ENCODE data around the gene BMPR1B. TPM values are rescaled to one million over a fixed set of nuclear protein-coding genes. Genes with fewer than 3 reads are reported as not detected.

The BMPR1B gene
- total RNA-seq: 10 to 100 TPM; 28.6 to 59.8 TPM

- DNase-seq (ENCODE audit: low spot score): peak; percentile 14
- Histone ChIP-seq H3K27me3 (replicated peaks; ENCODE audit: insufficient read depth) (no peaks in the 10 kb centered on the region), H3K36me3 (no peaks in the 10 kb centered on the region), H3K4me1 (replicated peaks) (no peaks in the 10 kb centered on the region), H3K27ac (peak within 1 kb of the TSS; percentile 91 to 96), H3K4me3 (peak within 1 kb of the TSS; percentile 48 to 66), H3K9me3 (no peaks in the 10 kb centered on the region)
- WGBS: 4% methylated on average over 77 of the region's 77 CpGs
- intact Hi-C loops (cut with DNase I): no loop called here
- TF ChIP-seq POLR2A (IDR thresholded peaks at IDR 0.05): no peak
- TF ChIP-seq POLR2AphosphoS5 (IDR thresholded peaks at IDR 0.05): peak; percentile 17
Measured at GRCh38 chr4:94757192-94758140, at the start of gene BMPR1B. BMPR1B (plus strand) TSS chr4:94757955; CDS start chr4:95104425, 346,470 bp downstream.

GRCh38 chr4:94711635-94712034 lies 46.1 kb upstream of the BMPR1B start:
- WGBS: 74% methylated on average over 5 of the region's 5 CpGs
- no peaks in the 10 kb centered on the region for H3K27me3 ChIP-seq (replicated peaks; ENCODE audit: insufficient read depth)
- no peak for TF ChIP-seq POLR2A (IDR thresholded peaks at IDR 0.05)
- TF ChIP-seq, protein P1, sequence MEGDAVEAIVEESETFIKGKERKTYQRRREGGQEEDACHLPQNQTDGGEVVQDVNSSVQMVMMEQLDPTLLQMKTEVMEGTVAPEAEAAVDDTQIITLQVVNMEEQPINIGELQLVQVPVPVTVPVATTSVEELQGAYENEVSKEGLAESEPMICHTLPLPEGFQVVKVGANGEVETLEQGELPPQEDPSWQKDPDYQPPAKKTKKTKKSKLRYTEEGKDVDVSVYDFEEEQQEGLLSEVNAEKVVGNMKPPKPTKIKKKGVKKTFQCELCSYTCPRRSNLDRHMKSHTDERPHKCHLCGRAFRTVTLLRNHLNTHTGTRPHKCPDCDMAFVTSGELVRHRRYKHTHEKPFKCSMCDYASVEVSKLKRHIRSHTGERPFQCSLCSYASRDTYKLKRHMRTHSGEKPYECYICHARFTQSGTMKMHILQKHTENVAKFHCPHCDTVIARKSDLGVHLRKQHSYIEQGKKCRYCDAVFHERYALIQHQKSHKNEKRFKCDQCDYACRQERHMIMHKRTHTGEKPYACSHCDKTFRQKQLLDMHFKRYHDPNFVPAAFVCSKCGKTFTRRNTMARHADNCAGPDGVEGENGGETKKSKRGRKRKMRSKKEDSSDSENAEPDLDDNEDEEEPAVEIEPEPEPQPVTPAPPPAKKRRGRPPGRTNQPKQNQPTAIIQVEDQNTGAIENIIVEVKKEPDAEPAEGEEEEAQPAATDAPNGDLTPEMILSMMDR (IDR thresholded peaks at IDR 0.05): no peak
- TF ChIP-seq POLR2AphosphoS5 (IDR thresholded peaks at IDR 0.05): no peak
- DNase-seq (ENCODE audit: low spot score): no peak
- H3K9me3 ChIP-seq: no peaks in the 10 kb centered on the region
- intact Hi-C loops (cut with DNase I): no loop called here
- no peaks in the 10 kb centered on the region for H3K36me3 ChIP-seq
- no peak overlapping the region for H3K4me3 ChIP-seq
- no peak overlapping the region for H3K27ac ChIP-seq
- H3K4me1 ChIP-seq (replicated peaks): no peaks in the 10 kb centered on the region

GRCh38 chr4:94714365-94715160 lies 43.2 kb upstream of the BMPR1B start:
- no peak overlapping the region for H3K4me3 ChIP-seq
- no peak for DNase-seq (ENCODE audit: low spot score)
- 64% methylated on average over 5 of the region's 5 CpGs for WGBS
- intact Hi-C loops (cut with DNase I): no loop called here
- no peaks in the 10 kb centered on the region for H3K4me1 ChIP-seq (replicated peaks)
- H3K36me3 ChIP-seq: no peaks in the 10 kb centered on the region
- no peaks in the 10 kb centered on the region for H3K27me3 ChIP-seq (replicated peaks; ENCODE audit: insufficient read depth)
- TF ChIP-seq, protein P1 (IDR thresholded peaks at IDR 0.05): no peak
- TF ChIP-seq POLR2AphosphoS5 (IDR thresholded peaks at IDR 0.05): no peak
- TF ChIP-seq POLR2A (IDR thresholded peaks at IDR 0.05): no peak
- no peaks in the 10 kb centered on the region for H3K9me3 ChIP-seq
- H3K27ac ChIP-seq: peak overlapping the region in 1 of 2 donors; percentile 17

DNA sequence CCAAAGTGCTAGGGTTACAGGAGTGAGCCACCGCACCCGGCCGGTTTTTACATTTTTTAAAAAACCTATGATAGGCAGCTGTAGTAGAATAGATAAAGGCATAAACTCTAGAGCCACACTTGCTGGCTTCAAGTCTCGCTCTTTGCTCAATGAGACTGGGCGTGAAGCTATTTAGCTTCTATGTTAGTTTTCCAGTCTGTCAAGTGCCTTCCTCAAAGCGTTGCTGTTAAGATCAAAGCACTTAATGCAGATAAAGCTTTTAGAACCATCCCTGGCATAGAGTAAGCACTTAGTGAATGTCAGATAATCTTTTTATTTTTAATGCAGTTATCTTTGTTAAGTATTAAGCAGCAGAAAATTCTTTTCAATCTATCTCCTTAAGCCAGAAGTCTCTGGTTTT lies 42.0 kb upstream of the BMPR1B start:
- no peak for TF ChIP-seq POLR2A (IDR thresholded peaks at IDR 0.05)
- TF ChIP-seq, protein P1 (IDR thresholded peaks at IDR 0.05): no peak
- no peak for TF ChIP-seq POLR2AphosphoS5 (IDR thresholded peaks at IDR 0.05)
- no peak overlapping the region for H3K27ac ChIP-seq
- no peaks in the 10 kb centered on the region for H3K9me3 ChIP-seq
- intact Hi-C loops (cut with DNase I): no loop called here
- H3K4me1 ChIP-seq (replicated peaks): no peaks in the 10 kb centered on the region
- no peak for DNase-seq (ENCODE audit: low spot score)
- H3K27me3 ChIP-seq (replicated peaks; ENCODE audit: insufficient read depth): no peaks in the 10 kb centered on the region
- WGBS: 90% methylated on average over 6 of the region's 6 CpGs
- no peaks in the 10 kb centered on the region for H3K36me3 ChIP-seq
- H3K4me3 ChIP-seq: no peak overlapping the region

GRCh38 chr4:94721310-94721709 lies 36.4 kb upstream of the BMPR1B start:
- H3K9me3 ChIP-seq: no peaks in the 10 kb centered on the region
- intact Hi-C loops (cut with DNase I): no loop called here
- no peaks in the 10 kb centered on the region for H3K4me1 ChIP-seq (replicated peaks)
- H3K27ac ChIP-seq: no peak overlapping the region
- no peak overlapping the region for H3K4me3 ChIP-seq
- DNase-seq (ENCODE audit: low spot score): no peak
- TF ChIP-seq POLR2AphosphoS5 (IDR thresholded peaks at IDR 0.05): no peak
- TF ChIP-seq POLR2A (IDR thresholded peaks at IDR 0.05): no peak
- TF ChIP-seq, protein P1 (IDR thresholded peaks at IDR 0.05): no peak
- H3K27me3 ChIP-seq (replicated peaks; ENCODE audit: insufficient read depth): no peaks in the 10 kb centered on the region
- 85% methylated on average over 2 of the region's 2 CpGs for WGBS
- H3K36me3 ChIP-seq: no peaks in the 10 kb centered on the region

All from prostate gland (tissue), 2 donors.